ENCODE results near the gene ZC3H4. TPM values are rescaled to one million over a fixed set of nuclear protein-coding genes. Genes with fewer than 3 reads are reported as not detected.

The ZC3H4 gene
- total and polyA plus RNA-seq, 4 donors = 2.9 to 11.8 (median 6.3) TPM

DNA sequence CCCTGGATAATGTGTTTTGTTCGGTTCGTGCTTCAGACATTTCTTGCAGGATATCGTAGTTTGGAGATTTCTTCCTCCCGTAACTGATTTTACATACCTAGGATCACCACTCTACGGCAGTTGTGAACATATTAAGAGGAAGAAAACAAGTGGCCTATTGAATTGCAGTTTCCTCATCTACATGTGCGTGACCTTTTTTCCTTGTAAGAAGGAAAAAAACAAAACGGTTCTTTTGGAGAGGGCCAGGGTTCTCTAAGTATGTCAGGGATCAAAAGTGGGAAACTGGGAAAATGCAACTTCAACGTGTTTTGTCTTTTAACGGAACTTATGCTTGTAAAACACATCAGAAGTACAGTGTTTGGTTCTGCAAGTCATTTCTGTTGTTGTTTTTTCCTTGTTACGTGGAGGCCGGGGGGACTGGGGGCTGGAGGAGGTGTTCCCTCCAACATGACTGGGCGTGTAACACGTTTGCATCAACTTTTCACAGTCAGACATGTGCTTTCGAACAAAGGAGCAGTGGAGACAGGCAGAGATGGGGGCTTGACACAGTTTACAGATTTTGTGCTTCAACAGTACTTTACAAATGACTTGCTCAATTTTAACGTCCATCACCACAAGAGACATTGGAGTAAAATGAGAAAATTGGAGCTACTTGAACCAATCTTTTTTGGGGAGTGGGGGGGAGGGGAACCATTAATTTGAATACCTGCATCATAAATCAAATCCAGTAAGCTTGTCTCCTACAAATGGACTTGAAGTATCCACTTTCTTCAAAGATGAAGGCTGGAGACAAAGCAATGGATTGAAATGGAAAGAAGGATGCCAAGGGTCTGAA, 3.8 kb downstream of the ZC3H4 start:
- WGBS = 59% methylated on average over 15 of the region's 15 CpGs
- H3K36me3 ChIP-seq (ENCODE audit: control insufficient read depth in 4 of 4, insufficient read depth in 3 of 4, low read depth in 1 of 4, low read length in 3 of 4) = peaks cover 0 to 5% (median 2%) of the 10 kb centered on the region in 4 donors
- TF ChIP-seq, protein P1, sequence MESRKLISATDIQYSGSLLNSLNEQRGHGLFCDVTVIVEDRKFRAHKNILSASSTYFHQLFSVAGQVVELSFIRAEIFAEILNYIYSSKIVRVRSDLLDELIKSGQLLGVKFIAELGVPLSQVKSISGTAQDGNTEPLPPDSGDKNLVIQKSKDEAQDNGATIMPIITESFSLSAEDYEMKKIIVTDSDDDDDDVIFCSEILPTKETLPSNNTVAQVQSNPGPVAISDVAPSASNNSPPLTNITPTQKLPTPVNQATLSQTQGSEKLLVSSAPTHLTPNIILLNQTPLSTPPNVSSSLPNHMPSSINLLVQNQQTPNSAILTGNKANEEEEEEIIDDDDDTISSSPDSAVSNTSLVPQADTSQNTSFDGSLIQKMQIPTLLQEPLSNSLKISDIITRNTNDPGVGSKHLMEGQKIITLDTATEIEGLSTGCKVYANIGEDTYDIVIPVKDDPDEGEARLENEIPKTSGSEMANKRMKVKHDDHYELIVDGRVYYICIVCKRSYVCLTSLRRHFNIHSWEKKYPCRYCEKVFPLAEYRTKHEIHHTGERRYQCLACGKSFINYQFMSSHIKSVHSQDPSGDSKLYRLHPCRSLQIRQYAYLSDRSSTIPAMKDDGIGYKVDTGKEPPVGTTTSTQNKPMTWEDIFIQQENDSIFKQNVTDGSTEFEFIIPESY (IDR thresholded peaks at IDR 0.05) = no peak
- no peak for TF ChIP-seq FOXA2 (IDR thresholded peaks at IDR 0.05)
- no peak for TF ChIP-seq GABPA (IDR thresholded peaks at IDR 0.05 in 1 of 2, conservative IDR thresholded peaks at IDR 0.05 in 1 of 2)
- TF ChIP-seq, protein P2, sequence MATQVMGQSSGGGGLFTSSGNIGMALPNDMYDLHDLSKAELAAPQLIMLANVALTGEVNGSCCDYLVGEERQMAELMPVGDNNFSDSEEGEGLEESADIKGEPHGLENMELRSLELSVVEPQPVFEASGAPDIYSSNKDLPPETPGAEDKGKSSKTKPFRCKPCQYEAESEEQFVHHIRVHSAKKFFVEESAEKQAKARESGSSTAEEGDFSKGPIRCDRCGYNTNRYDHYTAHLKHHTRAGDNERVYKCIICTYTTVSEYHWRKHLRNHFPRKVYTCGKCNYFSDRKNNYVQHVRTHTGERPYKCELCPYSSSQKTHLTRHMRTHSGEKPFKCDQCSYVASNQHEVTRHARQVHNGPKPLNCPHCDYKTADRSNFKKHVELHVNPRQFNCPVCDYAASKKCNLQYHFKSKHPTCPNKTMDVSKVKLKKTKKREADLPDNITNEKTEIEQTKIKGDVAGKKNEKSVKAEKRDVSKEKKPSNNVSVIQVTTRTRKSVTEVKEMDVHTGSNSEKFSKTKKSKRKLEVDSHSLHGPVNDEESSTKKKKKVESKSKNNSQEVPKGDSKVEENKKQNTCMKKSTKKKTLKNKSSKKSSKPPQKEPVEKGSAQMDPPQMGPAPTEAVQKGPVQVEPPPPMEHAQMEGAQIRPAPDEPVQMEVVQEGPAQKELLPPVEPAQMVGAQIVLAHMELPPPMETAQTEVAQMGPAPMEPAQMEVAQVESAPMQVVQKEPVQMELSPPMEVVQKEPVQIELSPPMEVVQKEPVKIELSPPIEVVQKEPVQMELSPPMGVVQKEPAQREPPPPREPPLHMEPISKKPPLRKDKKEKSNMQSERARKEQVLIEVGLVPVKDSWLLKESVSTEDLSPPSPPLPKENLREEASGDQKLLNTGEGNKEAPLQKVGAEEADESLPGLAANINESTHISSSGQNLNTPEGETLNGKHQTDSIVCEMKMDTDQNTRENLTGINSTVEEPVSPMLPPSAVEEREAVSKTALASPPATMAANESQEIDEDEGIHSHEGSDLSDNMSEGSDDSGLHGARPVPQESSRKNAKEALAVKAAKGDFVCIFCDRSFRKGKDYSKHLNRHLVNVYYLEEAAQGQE (IDR thresholded peaks at IDR 0.05) = no peak
- TF ChIP-seq, protein P3, sequence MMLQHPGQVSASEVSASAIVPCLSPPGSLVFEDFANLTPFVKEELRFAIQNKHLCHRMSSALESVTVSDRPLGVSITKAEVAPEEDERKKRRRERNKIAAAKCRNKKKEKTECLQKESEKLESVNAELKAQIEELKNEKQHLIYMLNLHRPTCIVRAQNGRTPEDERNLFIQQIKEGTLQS (IDR thresholded peaks at IDR 0.05) = no peak
- TF ChIP-seq HNF4A (conservative IDR thresholded peaks at IDR 0.05) = no peak
- TF ChIP-seq, protein P4, sequence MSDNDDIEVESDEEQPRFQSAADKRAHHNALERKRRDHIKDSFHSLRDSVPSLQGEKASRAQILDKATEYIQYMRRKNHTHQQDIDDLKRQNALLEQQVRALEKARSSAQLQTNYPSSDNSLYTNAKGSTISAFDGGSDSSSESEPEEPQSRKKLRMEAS (IDR thresholded peaks at IDR 0.05) = no peak
- TF ChIP-seq TAF1 (conservative IDR thresholded peaks at IDR 0.05) = no peak
- TF ChIP-seq EGR1 (IDR thresholded peaks at IDR 0.05; ENCODE audit: low read depth in 2 of 2) = no peak
- TF ChIP-seq NR2F2 (IDR thresholded peaks at IDR 0.05) = no peak
- TF ChIP-seq FOXA1 (IDR thresholded peaks at IDR 0.05) = no peak
- H3K27me3 ChIP-seq (ENCODE audit: control insufficient read depth in 4 of 4, insufficient read depth in 4 of 4, low read length in 3 of 4) = no peaks in the 10 kb centered on the region
- no peaks in the 10 kb centered on the region for H3K9me3 ChIP-seq (ENCODE audit: control insufficient read depth in 4 of 4, low read length in 3 of 4)
- peak overlapping the region in 1 of 2 donors; percentile 42 for H3K9ac ChIP-seq (ENCODE audit: low read depth in 1 of 2, low read length in 2 of 2)
- DNase-seq (ENCODE audit: low spot score) = no peak
- peak overlapping the region in 1 of 3 donors; percentile 97 for H3K4me3 ChIP-seq (ENCODE audit: low read depth in 1 of 3, low read length in 3 of 3)
- H3K27ac ChIP-seq (ENCODE audit: low read depth in 1 of 2, low read length in 2 of 2) = peak overlapping the region; percentile 37 to 99
- peaks cover 2 to 42% (median 17%) of the 10 kb centered on the region in 4 donors for H3K4me1 ChIP-seq (ENCODE audit: control insufficient read depth in 4 of 4, insufficient read depth in 4 of 4, low read length in 3 of 4)

DNA sequence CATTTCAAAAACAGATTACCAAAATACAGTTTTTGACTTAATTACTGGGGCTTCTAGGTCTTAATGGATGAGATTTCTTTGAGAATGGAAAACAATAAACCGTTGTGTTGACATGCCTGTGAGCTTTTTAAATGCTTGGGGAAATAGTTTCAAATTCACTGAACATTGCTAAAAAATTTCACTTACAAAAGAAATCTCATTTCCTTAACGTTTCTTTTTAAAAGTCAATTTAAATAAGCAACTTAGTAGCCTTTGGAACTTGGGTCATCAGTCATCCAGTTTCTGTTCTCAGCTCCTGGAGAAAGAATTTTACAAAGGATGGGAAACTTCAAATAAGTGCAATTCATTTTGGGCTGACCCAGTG, 4.4 kb downstream of the ZC3H4 start:
- Histone ChIP-seq H3K27ac (ENCODE audit: low read depth in 1 of 2, low read length in 2 of 2) (peak overlapping the region; percentile 37 to 99), H3K36me3 (ENCODE audit: control insufficient read depth in 4 of 4, insufficient read depth in 3 of 4, low read depth in 1 of 4, low read length in 3 of 4) (peaks cover 0 to 5% (median 2%) of the 10 kb centered on the region in 4 donors), H3K4me1 (ENCODE audit: control insufficient read depth in 4 of 4, insufficient read depth in 4 of 4, low read length in 3 of 4) (peaks cover 2 to 42% (median 17%) of the 10 kb centered on the region in 4 donors), H3K9ac (ENCODE audit: low read depth in 1 of 2, low read length in 2 of 2) (no peak overlapping the region), H3K27me3 (ENCODE audit: control insufficient read depth in 4 of 4, insufficient read depth in 4 of 4, low read length in 3 of 4) (no peaks in the 10 kb centered on the region), H3K4me3 (ENCODE audit: low read depth in 1 of 3, low read length in 3 of 3) (no peak overlapping the region), H3K9me3 (ENCODE audit: control insufficient read depth in 4 of 4, low read length in 3 of 4) (no peaks in the 10 kb centered on the region)
- no peak for DNase-seq (ENCODE audit: low spot score)
- 37% methylated on average over 2 of the region's 2 CpGs for WGBS
- TF ChIP-seq FOXA2 (IDR thresholded peaks at IDR 0.05) = no peak
- TF ChIP-seq, protein P5, sequence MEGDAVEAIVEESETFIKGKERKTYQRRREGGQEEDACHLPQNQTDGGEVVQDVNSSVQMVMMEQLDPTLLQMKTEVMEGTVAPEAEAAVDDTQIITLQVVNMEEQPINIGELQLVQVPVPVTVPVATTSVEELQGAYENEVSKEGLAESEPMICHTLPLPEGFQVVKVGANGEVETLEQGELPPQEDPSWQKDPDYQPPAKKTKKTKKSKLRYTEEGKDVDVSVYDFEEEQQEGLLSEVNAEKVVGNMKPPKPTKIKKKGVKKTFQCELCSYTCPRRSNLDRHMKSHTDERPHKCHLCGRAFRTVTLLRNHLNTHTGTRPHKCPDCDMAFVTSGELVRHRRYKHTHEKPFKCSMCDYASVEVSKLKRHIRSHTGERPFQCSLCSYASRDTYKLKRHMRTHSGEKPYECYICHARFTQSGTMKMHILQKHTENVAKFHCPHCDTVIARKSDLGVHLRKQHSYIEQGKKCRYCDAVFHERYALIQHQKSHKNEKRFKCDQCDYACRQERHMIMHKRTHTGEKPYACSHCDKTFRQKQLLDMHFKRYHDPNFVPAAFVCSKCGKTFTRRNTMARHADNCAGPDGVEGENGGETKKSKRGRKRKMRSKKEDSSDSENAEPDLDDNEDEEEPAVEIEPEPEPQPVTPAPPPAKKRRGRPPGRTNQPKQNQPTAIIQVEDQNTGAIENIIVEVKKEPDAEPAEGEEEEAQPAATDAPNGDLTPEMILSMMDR (IDR thresholded peaks at IDR 0.05; ENCODE audit: low read depth, low read length, missing input control) = no peak
- peak in 1 of 2 donors; percentile 13 for TF ChIP-seq HNF4A (conservative IDR thresholded peaks at IDR 0.05)
- no peak for TF ChIP-seq FOXA1 (IDR thresholded peaks at IDR 0.05)
- no peak for TF ChIP-seq EGR1 (IDR thresholded peaks at IDR 0.05; ENCODE audit: low read depth in 2 of 2)

All from liver (tissue), 9 donors.